ENCODE measurements around the gene FCGR2B.
"Not testable (repeated sequence)": the region's sequence is repeated elsewhere in the genome, so short reads cannot be mapped to it uniquely, and the experiment has no call there.

FCGR2B gene

GRCh38 chr1:161662684-161663339 lies at the start of gene FCGR2B:
Gene FCGR2B (plus strand): TSS chr1:161663143. CDS start chr1:161663242, 99 bp downstream.
- not testable (repeated sequence) for DNase-seq (ENCODE audit: low spot score)

DNA sequence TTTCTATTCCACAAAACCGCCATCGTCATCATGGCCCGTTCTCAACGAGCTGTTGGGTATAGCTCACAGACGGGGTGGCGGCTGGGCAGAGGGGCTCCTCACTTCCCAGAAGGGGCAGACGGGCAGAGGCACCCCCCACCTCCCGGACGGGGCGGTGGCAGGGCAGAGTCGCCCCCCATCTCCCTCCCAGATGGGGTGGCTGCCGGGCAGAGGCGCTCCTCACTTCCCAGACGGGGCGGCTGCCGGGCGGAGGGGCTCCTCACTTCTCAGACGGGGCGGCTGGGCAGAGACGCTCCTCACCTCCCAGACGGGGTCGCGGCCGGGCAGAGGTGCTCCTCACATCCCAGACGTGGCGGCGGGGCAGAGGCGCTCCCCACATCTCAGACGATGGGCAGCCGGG lies 46.5 kb upstream of the FCGR2B start:
- DNase-seq (ENCODE audit: low spot score) = not testable (repeated sequence)

DNA sequence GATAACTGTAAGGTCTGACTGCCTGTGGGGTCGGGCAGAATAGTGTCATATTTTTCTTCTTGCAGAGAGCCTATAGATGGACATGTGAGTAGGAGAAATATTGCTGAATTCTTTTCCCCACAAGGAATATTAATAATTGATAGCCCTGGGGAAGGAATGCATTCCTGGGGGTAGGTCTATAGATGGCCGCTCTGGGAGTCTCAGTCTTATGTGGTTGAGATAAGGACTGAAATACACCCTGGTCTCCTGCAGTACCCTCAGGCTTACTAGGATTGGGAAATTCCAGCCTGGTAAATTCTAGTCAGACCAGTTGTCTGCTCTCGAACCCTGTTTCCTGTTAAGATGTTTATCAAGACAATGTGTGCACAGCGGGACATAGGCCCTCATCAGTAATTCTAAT lies 44.4 kb upstream of the FCGR2B start:
- not testable (repeated sequence) for DNase-seq (ENCODE audit: low spot score)

GRCh38 chr1:161620399-161620798 lies 42.5 kb upstream of the FCGR2B start:
- DNase-seq (ENCODE audit: low spot score) = not testable (repeated sequence)

GRCh38 chr1:161621181-161622000 lies 41.6 kb upstream of the FCGR2B start:
- peak; percentile 85 for DNase-seq (ENCODE audit: low spot score)

DNA sequence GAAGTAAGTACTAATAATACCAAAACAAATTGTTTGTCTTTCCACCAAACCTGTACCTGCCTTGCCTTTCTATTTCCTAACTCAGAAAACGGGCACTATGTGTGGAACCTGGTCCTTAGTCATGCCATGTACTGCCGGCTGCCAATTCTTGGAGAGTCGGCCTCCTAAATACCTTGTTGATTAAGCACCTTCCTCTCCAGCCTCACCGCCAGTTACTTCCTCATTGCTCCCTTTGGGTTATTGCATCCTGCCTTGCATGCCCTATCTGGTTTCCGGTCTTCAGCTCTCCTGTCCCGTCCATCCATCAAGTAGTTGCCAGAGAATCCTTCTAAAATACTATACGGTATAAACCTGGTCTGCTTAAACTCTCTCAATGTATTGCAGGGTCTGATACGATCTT lies 40.9 kb upstream of the FCGR2B start:
- not testable (repeated sequence) for DNase-seq (ENCODE audit: low spot score)

DNA sequence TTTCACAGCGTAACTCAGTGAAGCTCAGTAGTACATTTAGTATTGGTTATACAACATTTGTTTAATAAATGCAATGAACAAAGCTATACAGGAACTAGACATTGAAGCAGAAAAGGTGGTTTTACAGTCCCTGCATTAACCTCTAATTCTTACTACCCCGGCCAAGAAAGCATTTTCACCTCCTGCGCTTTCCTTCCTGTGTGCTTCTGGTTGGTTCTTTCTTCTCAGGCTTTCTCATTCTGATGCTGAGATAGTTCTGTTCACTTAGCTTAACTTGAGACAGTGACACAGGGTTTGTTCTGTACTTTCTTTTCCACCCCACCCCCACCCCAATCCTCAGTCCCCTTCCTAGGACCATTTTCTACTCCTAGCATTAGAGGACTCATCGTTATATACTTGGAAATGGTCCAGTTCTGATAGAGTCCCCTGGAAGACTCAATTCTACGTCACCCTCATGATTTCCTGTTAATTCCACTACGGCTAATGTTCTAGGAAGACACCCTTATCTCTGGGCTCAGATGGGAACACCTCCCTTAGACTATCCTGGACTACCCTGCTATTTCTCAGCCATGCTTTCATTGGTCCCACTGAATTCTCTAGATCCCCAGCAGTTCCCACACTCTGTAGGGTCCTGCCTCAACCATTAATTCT lies 39.4 kb upstream of the FCGR2B start:
- DNase-seq (ENCODE audit: low spot score) = not testable (repeated sequence)

DNA sequence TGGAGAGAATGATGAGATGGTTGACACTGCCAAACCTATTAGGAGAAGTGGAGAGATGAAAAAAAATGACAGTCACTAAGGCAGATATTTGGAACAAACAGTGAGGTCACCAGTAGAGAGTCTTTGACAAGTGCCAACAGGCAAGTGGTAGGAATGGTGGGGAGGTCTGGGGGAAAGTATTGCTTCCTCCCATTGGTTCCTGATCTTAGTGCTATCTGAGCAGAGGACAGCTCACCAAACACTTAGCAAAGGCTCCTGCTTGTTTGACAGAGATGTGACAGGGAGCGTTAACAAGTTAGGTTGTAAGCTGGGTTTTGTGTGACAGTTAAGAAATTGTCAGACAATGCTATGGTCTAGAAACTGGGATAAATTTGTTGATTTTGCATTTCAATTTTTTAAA lies 38.3 kb upstream of the FCGR2B start:
- not testable (repeated sequence) for DNase-seq (ENCODE audit: low spot score)

DNA sequence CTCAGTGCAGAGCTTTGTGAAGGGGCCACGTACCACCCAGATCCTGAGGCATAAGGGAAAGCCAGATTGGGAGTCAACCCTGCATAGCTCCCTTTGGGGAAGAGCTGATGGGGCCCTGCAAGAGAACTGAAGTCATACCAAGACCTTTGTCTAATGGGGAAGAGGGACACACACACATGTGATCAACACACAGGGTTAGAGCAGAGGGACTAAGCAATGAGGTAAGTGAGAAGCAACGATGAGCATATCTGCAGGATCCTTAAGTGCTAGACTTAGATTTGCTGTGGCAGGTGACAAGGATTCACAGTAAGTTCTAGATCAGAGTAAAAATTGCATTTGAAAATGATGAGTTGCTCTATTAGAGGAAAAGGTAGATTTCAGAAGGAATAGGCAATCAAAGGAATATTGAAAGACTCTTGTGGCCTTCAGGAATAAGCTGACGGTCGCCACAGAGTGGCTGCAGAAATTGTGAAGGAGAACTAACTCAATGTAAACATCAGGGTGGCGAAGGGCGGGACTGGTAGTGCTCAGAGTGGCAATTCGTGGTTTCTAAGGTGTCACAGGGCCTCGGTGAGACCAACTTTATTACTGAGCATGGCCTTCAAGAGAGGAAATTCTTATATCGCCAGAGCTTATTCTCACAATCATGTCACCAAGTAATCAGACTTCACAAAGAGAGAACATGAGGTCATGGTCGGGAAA lies 36.3 kb upstream of the FCGR2B start:
- DNase-seq (ENCODE audit: low spot score) = not testable (repeated sequence)

- DNase-seq (ENCODE audit: low spot score) = not testable (repeated sequence)
These were observed 32.7 kb upstream of the FCGR2B start for GRCh38 chr1:161630128-161630742.

GRCh38 chr1:161631076-161631475 lies 31.9 kb upstream of the FCGR2B start, which contains the start of gene FCGR3B:
Gene FCGR3B (minus strand): TSS chr1:161631176. CDS start chr1:161631094, 82 bp downstream.
- no peak for DNase-seq (ENCODE audit: low spot score)

DNA sequence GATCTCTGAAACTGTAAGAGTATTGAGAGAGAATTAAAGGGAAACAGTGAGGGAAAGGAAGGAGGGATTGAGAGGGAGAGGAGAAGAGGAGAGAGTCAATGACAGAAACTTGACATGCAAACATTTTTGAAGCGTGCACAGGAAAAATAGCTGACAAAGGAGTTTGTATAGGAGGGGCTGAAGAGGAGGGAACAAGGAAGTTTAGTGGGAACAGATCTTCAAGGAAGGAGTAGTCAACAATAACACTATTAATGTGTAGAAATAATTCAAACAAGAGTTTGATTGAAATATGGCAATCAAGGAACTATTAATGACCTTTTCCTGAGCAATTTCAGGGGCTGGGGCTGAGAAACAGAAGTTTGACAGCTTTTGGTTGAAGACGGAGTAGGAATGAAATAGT lies 27.9 kb upstream of the FCGR2B start:
- DNase-seq (ENCODE audit: low spot score) = not testable (repeated sequence)

DNA sequence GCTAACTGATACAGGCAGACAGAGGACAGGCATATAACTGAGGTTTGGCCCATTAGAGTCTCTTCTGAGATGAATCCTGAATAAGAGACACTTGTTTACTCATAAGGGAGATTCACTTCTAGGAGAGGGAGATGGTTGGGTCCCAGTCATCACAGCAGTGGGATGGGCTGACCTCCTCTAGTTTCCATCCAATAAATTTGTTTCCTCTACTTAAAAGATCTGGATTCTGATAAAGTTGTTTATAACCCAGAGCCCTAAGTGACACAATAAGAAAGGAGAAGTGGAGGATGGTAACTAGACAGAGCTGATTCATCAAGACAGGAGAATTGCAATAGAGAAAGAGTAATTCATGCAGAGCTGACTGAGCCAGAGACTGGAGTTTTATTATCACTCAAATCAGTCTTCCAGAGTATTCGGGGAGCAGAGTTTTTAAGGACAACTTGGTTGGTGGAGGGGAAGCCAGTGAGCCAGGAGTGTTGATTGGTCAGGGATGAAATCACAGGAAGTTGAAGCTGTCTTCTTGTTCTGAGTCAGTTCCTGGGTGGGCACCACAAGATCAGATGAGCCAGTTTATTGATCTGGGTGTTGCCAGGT lies 26.7 kb upstream of the FCGR2B start:
- DNase-seq (ENCODE audit: low spot score) = not testable (repeated sequence)

- DNase-seq (ENCODE audit: low spot score) = not testable (repeated sequence)
These were observed 26.0 kb upstream of the FCGR2B start for GRCh38 chr1:161636976-161637375.

DNA sequence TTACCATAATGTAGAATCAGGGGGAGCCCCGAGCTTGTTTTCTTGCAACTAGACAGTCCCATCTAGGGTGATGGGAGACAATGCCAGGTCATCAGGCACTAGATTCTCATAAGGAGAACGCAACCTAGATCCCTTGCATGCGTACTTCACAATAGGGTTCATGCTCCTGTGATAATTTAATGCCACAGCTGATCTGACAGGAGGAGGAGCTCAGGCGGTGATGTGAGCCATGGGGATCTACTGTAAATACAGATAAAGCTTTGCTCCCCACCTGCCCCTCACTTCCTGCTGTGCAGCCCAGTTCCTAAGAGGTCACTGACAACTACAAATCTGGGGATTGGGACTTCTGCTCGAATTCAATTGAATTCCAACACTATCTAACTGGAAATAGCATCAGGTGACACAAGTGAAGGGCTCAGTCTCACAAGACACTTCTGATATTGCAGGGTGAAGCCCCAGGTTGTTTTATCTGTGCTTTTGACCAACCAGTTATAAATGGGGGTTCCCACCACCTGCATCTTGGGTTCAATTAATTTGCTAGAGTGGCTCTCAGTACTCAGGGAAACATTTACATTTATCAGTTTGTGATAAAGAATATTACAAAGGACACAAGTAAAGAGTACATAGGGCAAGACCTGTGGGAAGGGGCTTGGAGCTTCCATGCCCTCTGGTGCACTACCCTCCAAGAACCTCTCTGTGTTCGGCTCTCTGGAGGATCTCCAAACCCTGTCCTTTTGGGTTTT lies 24.5 kb upstream of the FCGR2B start:
- not testable (repeated sequence) for DNase-seq (ENCODE audit: low spot score)

DNA sequence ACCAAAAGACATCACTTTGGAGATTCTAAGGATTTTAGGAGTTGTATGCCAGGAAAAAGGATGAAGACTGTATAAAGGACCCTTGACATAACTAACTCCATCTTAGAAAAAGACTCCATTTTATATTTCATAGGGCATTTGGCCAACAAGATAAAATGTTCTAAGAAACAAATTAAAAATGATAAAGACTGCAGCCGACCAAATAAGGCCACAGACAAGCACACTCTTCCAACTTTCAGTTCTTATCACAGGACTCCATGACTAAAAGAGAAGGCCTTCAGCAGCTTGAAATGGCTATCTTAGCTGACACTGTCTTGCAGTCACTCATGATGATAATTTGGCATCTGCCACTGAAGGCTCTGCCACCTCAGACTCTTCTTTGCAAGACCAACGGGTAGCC lies 23.7 kb upstream of the FCGR2B start:
- DNase-seq (ENCODE audit: low spot score) = not testable (repeated sequence)

DNA sequence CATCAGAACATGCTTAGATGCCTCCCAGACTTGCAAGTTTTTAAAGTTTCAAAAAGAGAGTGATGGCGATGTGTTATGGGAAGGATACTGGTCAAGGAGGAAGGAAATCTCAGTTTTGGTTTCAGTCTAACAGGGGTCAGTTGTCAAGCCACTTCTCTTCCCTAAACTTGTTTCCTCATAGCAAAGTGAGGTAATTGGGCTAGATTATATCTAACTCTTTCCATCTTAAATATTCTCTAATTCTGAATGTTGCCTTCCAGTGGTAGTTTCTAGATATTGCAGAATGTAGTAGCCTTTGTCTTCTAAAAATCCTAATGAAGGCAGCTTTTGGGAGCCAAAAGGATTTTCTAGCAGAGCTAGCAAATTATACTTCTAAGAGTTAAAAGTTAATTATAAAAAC lies 20.2 kb upstream of the FCGR2B start:
- DNase-seq (ENCODE audit: low spot score) = not testable (repeated sequence)

GRCh38 chr1:161643481-161644208 lies 19.3 kb upstream of the FCGR2B start:
- DNase-seq (ENCODE audit: low spot score) = not testable (repeated sequence)

DNA sequence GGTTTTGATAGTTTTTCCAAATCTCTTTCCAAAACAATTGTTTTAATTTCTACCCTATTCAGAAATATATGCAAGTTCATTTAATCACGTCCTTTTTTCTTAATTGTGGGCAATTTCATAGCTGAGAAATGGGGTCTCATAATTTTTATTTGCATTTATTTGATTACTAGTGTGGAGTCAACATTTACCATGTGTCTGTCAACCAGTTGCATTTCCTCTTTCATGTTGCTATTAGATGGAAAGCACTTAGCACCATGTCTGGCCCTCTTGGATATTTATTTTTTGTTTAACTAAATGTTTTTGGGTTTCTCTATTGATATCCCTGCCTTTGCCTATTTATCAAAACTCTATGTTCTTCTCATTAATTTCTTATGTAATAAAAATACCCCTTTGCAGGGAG lies 18.1 kb upstream of the FCGR2B start:
- DNase-seq (ENCODE audit: low spot score) = not testable (repeated sequence)

Data from left forelimb (tissue), 1 donor.